ENCODE data around the gene ACOX2.

Gene ACOX2

DNA sequence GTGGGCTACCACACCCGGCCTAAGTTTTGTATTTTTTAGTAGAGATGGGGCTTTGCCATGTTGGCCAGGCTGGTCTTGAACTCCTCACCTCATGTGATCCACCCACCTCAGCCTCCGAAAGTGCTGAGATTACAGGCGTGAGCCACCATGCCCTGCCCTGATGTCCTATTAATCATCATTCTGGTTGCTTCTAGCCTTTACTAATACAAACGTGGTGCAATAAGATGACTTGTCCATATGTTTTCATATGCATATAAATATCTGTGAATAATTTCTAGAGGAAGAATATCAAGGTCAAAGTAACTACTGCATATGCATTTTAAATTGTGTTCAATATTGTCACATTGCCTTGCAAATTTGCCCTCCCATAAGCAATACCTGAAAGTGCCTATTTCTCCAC is 77.8 kb downstream of the ACOX2 start:
- no peak for ATAC-seq
- H3K4me1 Mint-ChIP-seq = peaks cover 13% of the 10 kb centered on the region
- peaks cover 5% of the 10 kb centered on the region for H3K36me3 Mint-ChIP-seq
- H3K27ac Mint-ChIP-seq = no peak overlapping the region
- H3K4me3 Mint-ChIP-seq = no peak overlapping the region
- H3K9me3 Mint-ChIP-seq = peaks cover 6% of the 10 kb centered on the region
- no peak for DNase-seq (ENCODE audit: low spot score in 2 of 2)
